Cerebellar nuclear complex (tissue), 1 donor: Measurements from ENCODE around the gene NLGN1.
A peak's percentile ranks its signal among the peaks of the same experiment; 100 is the strongest.

Source experiments
- DNase-seq, 2 experiments: peaks; one replicate each; lab custom pipeline; 2025; lab: John Stamatoyannopoulos, UW

The NLGN1 gene

DNA sequence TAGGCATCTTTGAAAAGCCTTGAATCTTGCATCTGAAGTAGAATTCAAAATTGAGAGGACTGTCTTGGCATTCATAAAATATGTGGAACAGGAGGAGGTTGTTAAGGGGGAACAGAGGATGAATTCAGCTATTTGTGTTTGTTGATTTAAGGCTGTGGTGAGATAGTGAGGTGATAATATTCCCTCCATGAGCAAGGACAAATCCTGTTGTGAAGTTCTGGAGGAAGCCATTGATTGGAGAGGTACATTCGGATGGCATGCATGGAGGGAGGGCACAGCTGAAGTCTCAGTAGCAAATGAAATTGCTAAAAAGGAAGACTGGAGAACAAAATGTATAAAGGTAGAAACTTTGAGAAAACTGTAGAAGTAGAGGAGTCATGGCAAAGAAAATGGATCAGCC, 443.8 kb downstream of the NLGN1 start:
- no peak for DNase-seq

DNA sequence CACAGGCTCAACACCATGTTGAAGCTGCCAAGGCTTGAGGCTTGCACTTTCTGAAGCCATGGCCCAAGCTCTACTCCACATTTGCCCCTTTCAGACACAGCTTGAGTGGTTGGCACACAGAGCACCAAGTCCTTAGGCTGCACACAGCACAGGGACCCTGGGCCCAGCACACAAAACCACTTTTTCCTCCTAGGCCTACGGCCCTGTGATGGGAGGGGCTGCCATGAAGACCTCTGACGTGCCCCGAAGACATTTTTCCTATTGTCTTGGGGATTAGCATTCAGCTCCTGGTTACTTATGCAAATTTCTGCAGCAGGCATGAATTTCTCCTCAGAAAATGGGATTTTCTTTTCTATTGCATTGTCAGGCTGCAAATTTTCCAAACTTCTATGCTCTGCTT, 445.5 kb downstream of the NLGN1 start:
- no peak for DNase-seq

DNA sequence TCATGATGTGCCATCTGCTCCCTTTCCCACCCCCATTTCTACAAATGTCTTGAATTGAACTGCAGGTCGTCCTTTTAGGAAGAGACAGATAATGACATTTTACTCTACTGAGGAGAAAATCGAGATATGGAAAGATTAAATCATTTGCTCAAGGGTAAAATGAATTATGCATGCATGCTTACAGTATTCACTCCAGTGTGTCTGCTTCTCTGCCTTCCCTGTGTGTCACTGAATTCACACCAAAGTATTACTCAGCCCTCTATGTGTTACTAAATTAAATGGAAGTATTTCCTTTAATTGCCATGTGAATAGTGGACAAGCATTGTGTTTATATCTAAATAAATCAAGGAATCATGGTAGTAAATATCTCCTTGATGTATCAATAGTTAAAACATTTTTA, 449.0 kb downstream of the NLGN1 start:
- DNase-seq: no peak

DNA sequence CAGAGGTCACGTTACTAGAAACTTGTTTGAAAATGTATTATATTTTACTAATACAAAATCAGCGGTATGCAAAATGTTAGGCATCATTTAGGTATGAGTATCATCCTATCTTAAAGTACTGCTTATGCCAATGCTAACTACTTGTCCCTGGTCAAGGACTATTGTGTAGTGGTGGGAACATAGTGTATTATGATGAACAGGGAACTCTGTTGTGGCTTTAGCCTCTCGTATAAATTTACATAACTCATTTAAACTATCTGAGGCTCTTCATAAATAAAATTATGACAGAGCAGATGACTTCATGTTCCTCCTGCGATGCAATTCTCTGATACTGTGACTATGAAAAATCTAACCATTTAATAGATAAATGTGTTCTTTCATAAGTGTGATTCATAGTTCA, 451.9 kb downstream of the NLGN1 start:
- no peak for DNase-seq

DNA sequence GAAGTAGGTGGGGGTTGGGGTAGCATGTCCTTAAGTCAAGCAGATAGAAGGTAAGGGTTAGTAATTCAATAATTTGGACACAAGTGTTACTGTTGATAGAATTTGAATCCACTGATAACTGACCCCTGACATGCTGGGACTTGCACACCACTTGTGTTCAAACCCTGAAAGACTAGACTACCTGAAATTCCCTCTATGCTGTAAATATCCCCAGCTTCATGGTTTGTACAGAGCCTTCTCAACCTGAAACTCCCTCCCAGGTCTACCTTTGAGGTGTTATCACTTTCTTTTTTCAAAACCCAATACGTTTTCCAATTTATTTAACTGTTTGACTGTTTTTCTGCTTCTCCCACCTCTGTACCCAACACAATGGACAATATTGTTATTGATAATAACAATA, 459.6 kb downstream of the NLGN1 start:
- DNase-seq: no peak

DNA sequence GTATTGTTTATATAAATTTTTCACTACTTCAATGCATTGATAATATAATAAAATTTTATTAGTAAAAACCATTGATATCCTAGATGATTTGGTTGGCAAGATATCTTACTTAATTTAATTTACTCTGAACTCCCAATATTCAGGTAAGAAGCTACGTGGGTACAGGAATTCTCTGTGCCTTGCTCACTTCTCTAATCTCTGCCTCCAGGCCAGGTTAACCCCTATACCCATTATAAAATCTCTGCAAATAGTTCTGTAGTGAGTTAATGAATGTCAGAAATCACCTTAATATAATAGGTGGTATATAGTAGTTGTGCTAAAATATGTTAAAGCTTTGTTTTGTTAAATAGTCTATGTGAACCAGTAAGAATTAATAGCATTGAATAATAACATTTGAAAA, 465.2 kb downstream of the NLGN1 start:
- no peak for DNase-seq

DNA sequence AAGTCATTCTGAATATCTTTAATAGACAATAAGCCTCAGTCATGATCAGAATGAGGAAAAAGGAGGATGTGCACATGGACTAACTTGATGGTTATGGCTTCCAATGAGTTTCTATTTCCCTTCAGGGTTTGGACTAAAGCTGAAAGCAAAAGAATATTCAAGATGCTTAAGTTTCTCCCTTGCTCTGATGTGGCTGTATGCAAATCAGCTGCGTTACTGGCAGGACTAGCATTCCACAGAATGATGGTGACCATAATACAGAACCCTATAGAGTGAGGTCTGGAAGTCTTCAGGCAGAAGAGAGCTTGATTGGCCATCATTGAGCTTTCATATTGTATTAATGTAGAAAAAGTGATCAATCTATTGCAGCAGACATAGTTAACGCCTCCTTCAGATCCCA, 466.0 kb downstream of the NLGN1 start:
- DNase-seq: no peak

DNA sequence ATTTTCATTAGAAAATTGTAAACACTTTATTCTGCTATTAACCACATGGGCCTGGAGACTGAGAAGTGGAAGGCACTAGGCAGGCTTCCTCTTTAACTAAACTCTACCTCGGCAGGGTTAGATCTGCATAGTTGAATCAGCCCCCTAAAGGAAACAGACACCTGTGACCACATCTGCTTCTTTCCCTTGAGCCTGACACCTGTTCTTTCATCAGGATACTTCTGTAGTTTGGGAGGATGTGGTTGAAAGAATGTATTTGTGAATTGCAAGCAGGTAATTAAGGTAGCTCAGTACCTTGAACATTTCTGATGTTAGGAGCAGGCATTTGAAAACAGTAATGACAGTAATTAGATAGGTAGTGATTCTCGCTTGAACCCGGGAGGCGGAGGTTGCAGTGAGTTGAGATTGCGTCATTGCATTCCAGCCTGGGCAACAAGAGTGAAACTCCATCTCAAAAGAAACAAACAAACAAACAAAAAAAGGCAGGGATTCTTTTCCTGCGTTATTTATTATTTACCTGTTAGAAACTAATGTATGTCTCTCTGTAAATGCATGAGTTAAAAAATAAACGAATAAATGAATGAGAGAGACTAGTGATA, 468.5 kb downstream of the NLGN1 start:
- DNase-seq: no peak

DNA sequence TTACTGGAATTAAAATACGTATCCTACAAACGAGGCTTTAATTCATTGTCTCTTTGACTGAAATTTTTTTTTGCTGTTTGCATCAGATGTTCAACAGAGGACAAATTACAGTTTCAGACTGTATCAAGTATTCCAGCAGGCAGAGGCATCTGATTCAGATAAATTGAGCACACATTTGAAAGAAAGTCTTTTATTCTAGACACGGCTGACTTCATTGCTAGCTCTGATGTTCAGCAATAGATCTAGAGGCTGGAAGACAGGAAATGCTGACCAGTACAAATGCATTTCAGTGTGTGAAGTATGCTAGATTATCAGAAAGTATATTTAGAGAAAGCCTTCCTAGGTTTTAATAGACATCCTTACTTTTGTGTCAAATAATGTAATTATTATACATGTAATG, 472.2 kb downstream of the NLGN1 start:
- no peak for DNase-seq

DNA sequence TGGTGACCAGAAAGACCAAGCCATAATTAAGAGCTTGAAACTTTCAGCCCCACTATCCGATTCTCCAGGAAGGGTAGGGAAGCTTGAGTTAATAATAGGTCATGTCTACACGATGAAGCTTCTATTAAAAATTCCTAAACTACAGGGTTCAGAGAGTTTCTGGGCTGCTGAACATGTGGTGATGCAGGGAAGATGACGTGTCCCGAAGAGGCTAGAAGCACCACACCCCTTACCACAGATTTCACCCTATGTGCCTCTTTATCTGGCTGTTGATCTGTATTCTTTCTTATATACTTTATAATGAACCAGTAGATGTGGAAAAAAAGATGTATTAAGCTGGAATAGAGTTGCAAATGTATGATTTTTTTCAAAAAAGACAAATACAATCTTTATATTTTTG, 473.4 kb downstream of the NLGN1 start:
- no peak for DNase-seq

DNA sequence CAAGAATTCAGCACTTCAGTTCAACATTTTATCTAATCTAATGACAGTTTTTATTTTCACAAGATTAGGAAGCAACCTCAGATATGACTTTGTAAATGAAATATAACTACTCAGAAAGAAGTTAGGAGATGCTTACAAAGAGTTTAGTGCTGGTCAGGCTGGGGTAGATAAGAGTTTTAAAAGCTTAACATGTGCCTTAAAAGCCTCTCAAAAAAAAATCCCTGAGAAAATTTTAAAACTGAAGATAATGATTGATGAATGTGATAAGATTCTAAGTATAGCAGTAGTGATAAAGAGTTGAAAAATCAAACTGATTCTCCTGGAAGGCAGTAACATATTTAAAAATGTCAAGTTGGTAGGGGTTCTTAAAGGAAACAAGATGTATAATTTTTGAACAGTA, 478.2 kb downstream of the NLGN1 start:
- no peak for DNase-seq

DNA sequence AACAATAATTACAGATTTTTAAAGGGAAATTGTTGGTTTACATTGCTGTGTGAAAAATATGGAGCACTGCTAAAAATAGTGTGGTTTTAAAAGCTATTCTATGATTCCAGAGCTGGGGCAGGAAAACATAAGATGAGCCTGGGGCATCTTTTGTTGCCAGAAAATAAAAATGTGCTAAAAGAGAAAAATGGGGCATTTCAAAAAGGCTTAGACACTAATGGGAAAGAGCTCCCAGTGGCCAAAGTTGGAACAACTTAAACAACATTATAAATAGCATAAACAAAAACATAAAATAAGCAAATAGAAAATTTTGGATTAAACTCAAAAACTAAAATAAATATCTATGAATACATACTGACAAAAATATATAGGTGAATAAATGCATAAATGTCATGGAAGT, 478.9 kb downstream of the NLGN1 start:
- no peak for DNase-seq

DNA sequence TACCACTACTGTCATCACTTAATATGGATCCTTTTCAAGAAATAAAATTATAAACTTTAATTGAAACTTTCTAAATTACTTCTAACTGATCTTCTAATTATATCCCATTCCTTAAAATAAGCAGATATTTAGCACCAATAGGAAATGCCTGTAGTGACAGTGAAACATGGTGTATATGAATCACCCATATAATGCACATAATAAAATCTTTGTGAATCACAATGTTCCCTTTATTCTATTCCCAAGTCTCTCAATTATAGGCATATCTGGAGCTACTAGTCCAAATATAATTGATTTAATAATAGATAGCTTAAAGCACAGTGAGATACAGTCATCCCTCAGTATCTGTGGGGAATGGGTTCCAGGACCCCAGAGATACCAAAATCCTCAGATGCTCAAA, 490.3 kb downstream of the NLGN1 start:
- no peak for DNase-seq

DNA sequence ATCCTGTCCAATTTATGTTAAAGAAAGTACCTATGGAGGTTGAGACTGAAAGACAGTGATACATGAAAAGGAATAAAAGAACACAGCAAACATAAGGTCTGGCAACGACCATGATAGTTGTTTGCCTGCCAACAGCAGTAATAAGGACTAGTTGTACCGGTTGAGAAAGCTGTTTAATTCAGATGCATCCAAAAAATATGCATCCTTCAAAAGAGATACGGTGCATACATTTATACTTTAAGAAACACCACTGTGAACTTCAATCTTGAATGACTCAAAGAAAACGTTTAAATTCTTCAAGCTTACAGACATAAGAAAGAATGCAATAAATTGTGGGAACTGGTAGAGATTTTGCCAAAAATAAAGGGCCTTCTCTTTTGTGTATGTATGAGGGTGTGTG, 492.1 kb downstream of the NLGN1 start:
- peak; percentile 17 to 39 for DNase-seq

DNA sequence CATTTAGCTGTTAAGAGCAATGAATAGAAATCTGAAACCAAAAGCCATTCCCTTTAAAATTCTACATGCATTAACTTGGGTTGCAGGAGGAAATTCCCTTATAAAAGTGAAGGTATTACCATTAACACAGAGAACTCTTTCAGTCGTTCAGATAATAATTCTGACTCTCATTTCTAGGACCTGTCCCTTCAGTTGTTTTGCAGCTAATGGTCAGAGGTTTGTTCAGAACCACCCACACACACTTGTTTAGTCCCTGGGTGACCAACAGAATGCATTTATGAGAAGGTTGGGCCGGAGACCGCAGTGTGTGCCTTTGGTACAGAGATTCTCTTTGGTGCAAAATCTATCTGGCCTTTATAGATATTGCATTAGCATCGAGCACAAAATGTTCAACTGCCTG, 492.5 kb downstream of the NLGN1 start:
- no peak for DNase-seq

DNA sequence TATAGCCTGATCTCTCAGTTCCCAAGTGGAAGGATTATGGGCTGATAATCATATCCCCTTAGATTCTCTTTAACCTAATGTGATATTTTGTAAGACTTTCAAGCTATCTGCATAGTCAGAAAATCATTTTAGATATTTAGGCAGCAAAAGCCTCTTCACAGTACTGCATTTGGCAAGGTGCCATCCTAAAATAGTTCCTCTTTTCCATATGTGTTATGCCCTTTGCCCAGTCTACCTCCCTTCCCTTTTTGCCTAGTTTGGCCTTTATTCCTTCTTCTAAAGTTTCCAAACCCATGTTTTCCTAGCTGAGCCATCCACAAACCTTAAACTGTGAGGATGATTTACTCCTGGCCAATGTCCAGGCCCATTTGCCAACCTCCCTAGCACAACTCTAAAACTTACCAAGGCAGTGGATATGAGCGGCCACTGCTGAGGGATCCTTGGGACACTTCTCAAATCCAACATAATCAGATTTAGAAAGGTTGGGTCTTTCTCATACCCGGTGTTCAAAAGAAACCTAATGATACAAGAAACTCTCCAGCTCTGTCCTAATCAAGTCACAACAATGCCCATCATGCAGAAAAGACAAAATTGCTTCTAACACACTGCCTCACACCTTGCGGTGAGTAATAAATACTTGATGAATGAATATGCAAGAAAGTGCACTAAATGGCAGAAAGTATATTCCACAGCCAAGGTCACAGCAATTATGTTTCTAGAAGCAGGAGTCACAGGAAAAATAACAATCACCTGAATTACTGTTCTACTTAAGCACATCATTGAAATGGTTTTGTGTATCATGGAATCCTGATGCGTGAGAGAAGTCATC, 493.9 kb downstream of the NLGN1 start:
- peak in 1 of 2 experiments; percentile 37 for DNase-seq

DNA sequence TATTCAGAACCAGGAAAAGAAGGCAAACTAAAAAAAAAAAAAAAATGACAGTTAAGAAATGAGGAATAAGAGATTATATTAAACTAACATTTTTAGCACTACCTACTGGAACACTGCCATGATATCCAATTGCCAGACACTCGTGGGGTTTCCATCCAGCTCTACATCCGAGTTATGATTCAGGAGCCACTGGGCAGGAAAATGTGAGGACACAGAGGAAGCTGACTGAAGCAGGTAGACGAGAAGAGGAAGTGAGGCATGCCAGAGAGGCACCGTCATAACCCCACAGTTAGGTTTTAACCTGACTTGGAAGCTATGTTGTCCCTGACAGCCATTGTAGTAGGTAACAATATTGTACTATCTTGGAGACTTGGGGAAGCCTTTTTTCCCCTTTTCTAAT, 495.0 kb downstream of the NLGN1 start:
- peak in 1 of 2 experiments; percentile 12 for DNase-seq

DNA sequence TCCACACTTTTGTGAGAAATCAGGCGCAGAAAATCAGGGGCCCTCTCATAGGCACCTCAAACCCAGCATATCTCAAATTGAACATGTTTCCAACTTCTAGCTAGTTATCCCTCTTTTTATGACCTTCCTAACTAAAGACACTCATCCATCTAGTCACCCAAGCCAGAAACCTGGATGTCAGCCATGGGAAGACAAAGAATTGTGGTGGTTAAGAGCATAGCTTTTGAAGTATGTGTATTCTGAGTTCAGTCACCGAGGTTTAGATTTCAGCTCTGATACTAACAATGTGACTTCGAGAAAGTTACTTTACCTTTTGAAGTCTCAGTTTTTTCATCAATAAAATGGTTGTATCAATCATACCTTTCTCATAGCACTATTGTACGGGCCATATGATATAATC, 495.5 kb downstream of the NLGN1 start:
- no peak for DNase-seq

DNA sequence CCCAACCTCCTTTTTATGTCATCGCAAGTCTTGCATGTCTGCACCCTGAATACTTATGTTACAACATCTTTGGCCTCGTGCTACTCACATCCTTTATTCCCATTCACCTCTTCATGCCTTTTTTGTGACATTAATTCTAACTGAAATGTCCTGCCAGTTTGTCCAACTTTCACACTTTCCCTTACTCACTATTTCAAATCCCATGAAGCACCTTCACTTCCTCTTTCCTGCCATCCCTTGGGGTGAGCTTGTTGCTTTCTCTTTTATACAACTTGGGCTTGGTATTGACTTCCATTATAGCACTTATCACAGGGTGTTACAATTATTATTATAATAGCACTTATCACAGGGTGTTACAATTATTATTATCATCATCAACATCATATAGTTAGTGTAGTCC, 496.3 kb downstream of the NLGN1 start:
- no peak for DNase-seq

DNA sequence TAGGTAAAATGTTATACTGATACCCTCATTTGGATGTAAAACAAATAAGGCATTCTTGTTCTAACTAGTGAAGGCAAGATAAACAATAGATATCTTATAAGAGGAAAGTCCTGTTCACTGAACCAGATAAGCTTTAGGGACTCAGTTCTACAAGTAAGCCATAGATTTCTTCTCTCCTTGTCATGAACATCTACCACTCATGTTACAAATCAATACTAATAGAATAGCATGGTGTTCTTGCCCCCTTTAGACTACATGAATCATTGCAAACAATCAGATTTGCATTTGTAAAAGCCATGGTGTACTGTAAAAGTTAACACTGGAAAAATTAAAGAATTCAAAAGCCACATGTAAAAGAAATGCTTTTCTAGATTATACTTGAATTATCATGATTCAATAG, 500.1 kb downstream of the NLGN1 start:
- DNase-seq: no peak

DNA sequence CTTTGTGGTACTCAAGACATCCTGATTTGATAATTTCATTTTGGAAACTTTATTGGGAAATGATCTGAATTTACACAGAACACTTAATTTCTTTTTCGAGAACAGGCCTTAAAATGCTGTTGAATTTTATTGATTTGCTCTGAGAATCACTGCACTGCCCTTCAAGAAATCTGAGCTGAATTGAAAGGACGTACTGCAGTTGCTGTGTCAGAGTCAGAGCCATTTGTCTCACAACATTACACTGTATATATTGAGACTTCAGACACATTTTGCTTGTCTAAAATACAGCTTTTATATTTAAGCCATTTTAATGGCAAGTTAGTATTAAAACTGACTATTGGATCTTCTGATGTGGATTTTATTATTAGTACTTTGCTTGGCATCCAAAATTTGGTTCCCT, 504.1 kb downstream of the NLGN1 start:
- no peak for DNase-seq

DNA sequence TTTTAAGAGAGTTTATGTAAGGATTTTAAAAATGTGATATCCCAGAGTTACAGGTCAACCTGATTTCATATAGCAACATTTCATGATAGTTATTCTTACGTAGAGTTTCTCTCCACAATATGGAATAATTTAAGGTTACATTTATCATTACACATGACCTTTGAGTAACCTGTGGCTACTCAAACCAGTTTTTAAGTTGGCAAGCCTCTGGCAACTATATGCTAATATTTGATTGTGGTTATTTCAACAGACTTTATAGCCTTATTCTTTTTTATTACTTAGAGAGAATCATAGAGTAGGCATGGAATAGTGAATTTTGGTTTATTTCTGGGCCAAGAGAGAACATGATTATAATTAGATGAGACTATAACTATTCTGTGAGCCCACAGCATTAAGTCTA, 504.9 kb downstream of the NLGN1 start:
- DNase-seq: no peak

DNA sequence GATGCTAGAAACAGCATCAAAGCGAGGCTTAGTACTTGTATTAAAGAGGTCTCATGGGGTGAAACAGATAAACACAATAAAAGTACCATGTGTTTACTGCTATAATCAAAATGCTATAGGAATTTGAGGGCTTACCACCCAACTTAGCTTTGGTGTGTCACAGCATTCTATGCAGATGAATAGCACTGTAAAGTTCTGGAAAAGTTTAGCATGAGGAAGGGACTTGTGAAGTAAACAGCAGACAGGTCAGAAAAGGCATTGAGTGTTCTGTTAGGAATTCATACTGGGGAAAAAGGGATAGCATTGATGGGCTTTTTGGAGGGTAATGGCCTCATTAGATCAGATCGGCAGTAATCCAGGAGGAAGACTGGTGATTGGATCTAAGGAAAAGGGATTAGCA, 505.3 kb downstream of the NLGN1 start:
- DNase-seq: no peak

DNA sequence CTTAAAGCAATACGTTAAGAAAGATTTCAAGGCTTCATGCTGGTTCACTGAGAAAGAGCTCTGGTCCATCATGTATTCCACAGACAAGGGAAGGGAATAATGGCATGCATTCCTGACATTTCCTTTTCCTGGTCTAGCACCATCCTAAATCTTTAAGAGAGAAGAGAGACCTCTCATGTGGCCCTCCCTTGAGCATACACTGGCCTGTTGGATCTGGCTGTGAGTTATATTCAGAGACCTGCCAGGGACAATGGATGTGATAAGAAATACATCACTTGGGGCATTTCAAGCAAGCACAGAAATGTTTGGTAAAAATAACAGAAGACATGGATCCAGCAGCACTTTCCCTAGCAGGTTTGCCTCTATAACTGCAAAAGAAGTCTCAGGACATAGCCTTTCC, 507.8 kb downstream of the NLGN1 start:
- no peak for DNase-seq
